HCT116 (cell line): Measurements from ENCODE around the gene KSR2.

Source experiments
- ATF3 ChIP-seq: IDR thresholded peaks from 2 replicates; pipeline ENCODE4 v1.6.1; 2012
- CEBPB ChIP-seq: IDR thresholded peaks from 2 replicates; pipeline ENCODE4 v1.6.1; 2012; ENCODE audit warnings: low read depth
- CTCF ChIP-seq, 3 experiments: fragments of 200-600 bp in 1 of 3; sonication (generic) in 1 of 3; IDR thresholded peaks in 2 of 3; conservative IDR thresholded peaks in 1 of 3; 2 replicates each; pipeline ENCODE4 v1.5.1; 2012 to 2017; ENCODE audit warnings: low read depth in 2 of 3, low read length in 2 of 3, antibody characterized with exemption in 1 of 3, borderline replicate concordance in 1 of 3, control low read depth in 1 of 3, mild to moderate bottlenecking in 1 of 3, mixed read lengths in 1 of 3, mixed run types in 1 of 3, moderate library complexity in 1 of 3; ENCODE audit not compliant: insufficient read depth in 1 of 3
- ELF1 ChIP-seq: IDR thresholded peaks from 2 replicates; pipeline ENCODE4 v1.6.1; 2012; ENCODE audit warnings: low read depth, borderline replicate concordance
- EZH2 ChIP-seq: fragments of 200-600 bp; sonication (generic); IDR thresholded peaks from 2 replicates; pipeline ENCODE4 v1.6.1; 2017; ENCODE audit warnings: antibody characterized with exemption, mixed run types
- POLR2A ChIP-seq: IDR thresholded peaks from 2 replicates; pipeline ENCODE4 v1.7.0; 2011; ENCODE audit warnings: borderline replicate concordance; ENCODE audit not compliant: insufficient read depth, insufficient read length; ENCODE audit errors: extremely low read depth
- POLR2AphosphoS5 ChIP-seq: IDR thresholded peaks from 2 replicates; pipeline ENCODE4 v1.6.1; 2011; ENCODE audit warnings: mild to moderate bottlenecking, low read depth, low read length, moderate library complexity
- RAD21 ChIP-seq: IDR thresholded peaks from 2 replicates; pipeline ENCODE4 v1.6.1; 2012; ENCODE audit warnings: low read depth, mild to moderate bottlenecking
- SIN3A ChIP-seq: IDR thresholded peaks from 2 replicates; pipeline ENCODE4 v1.6.1; 2012; ENCODE audit warnings: low read depth
- SP1 ChIP-seq: IDR thresholded peaks from 2 replicates; pipeline ENCODE4 v1.6.1; 2012; ENCODE audit warnings: low read depth
- TCF7L2 ChIP-seq: IDR thresholded peaks from 2 replicates; pipeline ENCODE4 v1.7.0; 2011; ENCODE audit warnings: borderline replicate concordance, inconsistent platforms; ENCODE audit not compliant: insufficient read depth, insufficient read length; ENCODE audit errors: extremely low read depth
- ZBTB33 ChIP-seq: IDR thresholded peaks from 2 replicates; pipeline ENCODE4 v1.6.1; 2011; ENCODE audit warnings: mild to moderate bottlenecking, low read length, moderate library complexity; ENCODE audit not compliant: insufficient replicate concordance; ENCODE audit errors: extremely low read depth
- ZFX ChIP-seq: fragments of 450-650 bp; IDR thresholded peaks from 2 replicates; pipeline ENCODE4 v1.6.1; 2017

GRCh38 chr12:117502233-117502632 lies 466.6 kb downstream of the KSR2 start:
- TF ChIP-seq EZH2 (no peak), POLR2AphosphoS5 (no peak), CEBPB (no peak), SP1 (no peak), CTCF (IDR thresholded peaks at IDR 0.05 in 2 of 3, conservative IDR thresholded peaks at IDR 0.05 in 1 of 3; ENCODE audit: borderline replicate concordance in 1 of 3, insufficient read depth in 1 of 3, low read depth in 2 of 3, low read length in 2 of 3) (no peak), ATF3 (no peak), RAD21 (no peak), TCF7L2 (no peak), ZFX (no peak), POLR2A (no peak), SIN3A (no peak), ELF1 (no peak), ZBTB33 (no peak)
